NCI-H226 (cell line): ENCODE data around the gene RELT.

ENCODE experiments used
- DNase-seq: peaks from one replicate; pipeline ENCODE4 v3.0.0-alpha.2; 2015

RELT gene

GRCh38 chr11:73348838-73349237 is 27.4 kb upstream of the RELT start:
- no peak for DNase-seq

DNA sequence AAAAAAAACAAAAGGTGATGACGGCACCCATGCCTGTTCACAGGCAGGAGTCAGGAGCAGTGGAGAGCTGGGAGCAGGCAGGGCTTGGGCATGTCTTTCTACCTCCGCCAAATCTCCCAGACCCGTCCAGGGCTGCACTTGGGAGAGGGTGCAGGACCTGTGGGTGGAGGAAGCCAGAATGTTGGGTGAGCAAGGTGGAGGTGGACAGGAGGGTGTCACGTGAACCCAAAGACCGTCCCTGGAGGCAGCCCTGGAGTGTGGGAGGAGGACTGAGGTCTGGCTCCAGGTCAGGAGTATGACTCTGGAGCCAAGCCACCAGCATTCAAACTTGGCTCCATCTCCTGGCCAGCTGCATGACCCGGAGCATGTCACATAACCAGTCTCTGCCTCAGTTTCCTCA is 26.6 kb upstream of the RELT start:
- no peak for DNase-seq

- DNase-seq: peak; percentile 29
Measured at GRCh38 chr11:73350908-73351636, 25.1 kb upstream of the RELT start.

DNA sequence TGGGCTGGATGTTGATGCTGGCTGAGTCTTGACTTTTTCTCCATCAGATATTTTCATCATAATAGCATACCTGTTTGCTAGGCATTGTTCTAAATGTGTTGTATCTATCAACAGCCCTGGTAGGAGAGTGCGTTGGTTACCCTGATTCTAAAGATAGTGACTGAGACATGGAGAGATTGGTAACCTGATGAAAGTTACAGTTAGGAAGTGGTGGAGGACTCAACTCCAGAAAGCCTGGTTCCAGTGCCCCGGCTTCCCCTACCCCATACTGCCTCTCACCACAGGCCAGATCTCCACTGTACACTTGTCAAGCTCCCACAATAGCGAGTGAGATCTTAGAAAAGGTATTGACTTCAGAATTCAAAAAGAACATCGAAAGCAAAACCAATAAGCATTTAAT is 22.8 kb upstream of the RELT start:
- no peak for DNase-seq

DNA sequence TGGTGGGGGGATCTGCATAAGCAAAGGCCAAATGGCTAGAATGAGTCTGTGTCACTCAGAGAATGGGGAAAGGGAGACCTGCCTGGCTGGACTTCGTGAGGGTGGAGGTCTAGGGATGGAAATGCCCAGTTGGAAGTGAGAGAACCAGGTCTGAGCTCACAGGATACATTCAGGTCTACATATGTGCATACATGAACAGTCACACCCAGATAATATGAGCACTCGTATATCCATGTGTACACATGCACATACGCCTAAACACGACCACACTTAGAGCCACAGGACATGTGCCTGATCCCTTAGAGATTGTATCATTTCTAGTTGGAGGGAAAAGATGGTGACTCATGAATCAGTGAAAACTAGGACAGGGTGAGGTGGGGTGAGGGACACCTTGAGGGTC is 21.1 kb upstream of the RELT start:
- no peak for DNase-seq

- no peak for DNase-seq
Measured at GRCh38 chr11:73356979-73357860, 19.0 kb upstream of the RELT start.

GRCh38 chr11:73358071-73358470 is 18.1 kb upstream of the RELT start:
- DNase-seq: no peak

DNA sequence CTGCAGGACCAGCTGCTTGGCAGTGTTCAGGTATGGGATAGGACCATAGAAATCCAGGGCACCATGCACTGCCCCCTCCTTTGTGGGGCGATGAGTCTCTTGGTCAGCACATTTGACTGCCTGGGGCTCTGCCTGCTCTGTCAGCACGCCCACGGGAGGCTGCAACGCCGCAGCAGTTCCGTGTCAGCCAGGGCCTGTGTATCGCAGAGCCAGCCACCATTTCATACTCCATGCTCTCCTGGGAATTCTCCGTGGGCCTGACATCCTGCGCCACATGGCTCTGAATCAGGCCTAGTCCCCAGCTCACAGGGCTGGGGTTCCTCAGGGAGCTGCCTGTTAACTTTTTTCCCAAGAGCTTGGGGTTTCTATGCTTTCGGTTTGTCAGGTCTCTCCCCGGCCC is 16.9 kb upstream of the RELT start:
- no peak for DNase-seq

DNA sequence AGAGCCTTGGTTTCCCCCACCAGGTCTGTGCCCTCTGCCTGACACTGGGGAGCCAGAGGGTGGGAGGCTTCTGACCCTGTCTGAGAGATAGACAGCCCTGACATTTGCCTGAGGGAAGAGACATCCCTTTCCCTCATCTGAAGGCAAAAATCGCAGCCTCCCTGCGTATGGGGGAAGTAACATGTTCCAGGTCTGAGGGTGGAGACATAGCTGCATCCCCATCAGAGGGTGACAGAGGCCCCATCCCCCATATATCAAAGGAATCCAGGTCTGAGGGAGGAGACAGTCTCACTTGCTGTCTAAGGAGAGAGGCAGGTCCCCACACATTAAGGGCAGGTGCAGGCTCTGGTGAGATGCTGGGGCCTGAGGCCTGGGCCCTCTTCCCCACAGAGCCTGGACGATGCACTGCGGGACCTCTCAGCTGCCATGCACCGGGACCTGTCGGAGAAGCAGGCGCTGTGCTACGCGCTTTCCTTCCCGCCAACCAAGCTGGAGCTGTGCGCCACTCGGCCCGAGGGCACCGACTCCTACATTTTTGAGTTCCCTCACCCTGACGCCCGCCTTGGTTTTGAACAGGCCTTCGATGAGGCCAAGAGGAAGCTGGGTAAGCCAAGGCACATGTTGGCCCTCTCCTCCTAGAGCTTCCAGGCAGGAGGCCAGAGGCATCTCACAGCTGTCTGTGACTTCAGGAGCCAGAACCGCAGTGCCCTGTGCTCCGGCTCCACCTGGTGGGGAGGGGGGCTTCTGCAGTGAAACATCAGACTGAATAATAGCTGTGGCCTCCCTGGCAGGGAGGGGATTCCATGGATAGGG is 16.1 kb upstream of the RELT start:
- DNase-seq: no peak

GRCh38 chr11:73360743-73361369 is 15.3 kb upstream of the RELT start:
- DNase-seq: no peak

GRCh38 chr11:73361953-73362776 is 14.0 kb upstream of the RELT start:
- DNase-seq: no peak

GRCh38 chr11:73363147-73363546 is 13.1 kb upstream of the RELT start:
- no peak for DNase-seq

GRCh38 chr11:73365352-73366264 is 10.6 kb upstream of the RELT start:
- DNase-seq: no peak

GRCh38 chr11:73366265-73366610 is 10.0 kb upstream of the RELT start:
- no peak for DNase-seq

- no peak for DNase-seq
Measured at GRCh38 chr11:73366953-73367352, 9.2 kb upstream of the RELT start.

- no peak for DNase-seq
Measured at GRCh38 chr11:73367482-73368024, 8.6 kb upstream of the RELT start.

DNA sequence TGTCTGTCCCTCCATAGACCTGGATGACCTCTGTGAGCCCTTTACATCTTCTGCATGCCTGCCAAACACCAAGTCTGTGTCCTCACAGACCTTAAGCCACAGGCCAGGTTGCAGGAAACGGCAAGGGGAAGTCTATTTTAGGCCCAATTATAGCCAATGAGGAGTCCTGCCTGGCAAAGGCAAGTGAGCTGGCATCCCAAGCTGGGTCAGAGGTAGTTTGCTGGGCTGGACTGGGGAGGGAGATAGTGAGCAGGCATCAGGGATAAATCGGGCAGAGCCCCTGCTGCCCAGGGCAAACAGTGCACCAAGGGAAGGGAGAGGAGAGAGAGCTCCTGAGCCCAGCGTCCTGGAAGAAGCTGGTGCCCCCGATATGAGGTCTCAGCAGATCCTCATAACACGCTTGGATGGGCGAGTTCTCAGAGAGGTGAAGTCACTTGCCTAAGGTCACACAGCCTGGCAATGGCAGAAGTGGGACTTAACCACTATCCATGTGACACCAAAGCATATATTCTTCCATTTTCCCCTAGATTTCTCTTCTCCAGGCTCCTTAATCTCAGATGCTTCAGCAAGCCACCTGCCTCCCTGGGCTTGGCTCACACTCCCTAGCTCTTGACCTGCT is 3.7 kb upstream of the RELT start:
- peak; percentile 54 for DNase-seq

GRCh38 chr11:73374151-73374550 is 2.0 kb upstream of the RELT start:
- no peak for DNase-seq

DNA sequence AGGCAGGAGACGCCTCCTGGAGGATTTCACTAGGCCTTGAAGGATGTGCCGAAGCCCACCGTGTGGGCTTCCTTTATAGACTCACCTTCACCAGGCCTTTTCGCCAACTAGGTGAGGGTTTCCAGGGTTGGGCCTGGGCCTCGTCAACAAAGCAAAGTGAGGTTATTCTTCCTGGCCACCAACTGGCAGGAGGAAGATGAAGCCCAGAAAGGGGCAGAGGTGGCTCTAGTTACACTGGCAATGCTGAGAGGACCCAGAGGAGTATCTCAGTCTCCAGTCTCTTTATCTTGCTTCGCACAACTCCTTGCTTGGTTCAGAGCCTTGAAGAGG is 404 bp upstream of the RELT start:
- no peak for DNase-seq
